ENCODE results near the gene GABRB1. TPM values are rescaled to one million over a fixed set of nuclear protein-coding genes. Genes with fewer than 3 reads are reported as not detected.

GABRB1 gene
- total and polyA plus RNA-seq, 2 experiments from 2014 or later: 0.26 to 0.97 TPM

GRCh38 chr4:47095884-47096283 lies 64.5 kb downstream of the GABRB1 start (continued):
- TF ChIP-seq CTCF (conservative IDR thresholded peaks at IDR 0.05; ENCODE audit: low read depth in 2 of 2): no peak
- TF ChIP-seq JUNB (IDR thresholded peaks at IDR 0.05; ENCODE audit: unreplicated experiment): no peak
- TF ChIP-seq REST (IDR thresholded peaks at IDR 0.05; ENCODE audit: unreplicated experiment): no peak
- no peak for TF ChIP-seq CREB1 (CRISPR knock-in tag; IDR thresholded peaks at IDR 0.05; ENCODE audit: low read depth)

- Histone ChIP-seq H3K4me3 (no peak overlapping the region), H2AFZ (no peak overlapping the region), H3F3A (replicated peaks; ENCODE audit: low read depth) (no peaks in the 10 kb centered on the region), H3K36me3 (ENCODE audit: insufficient read depth) (no peaks in the 10 kb centered on the region), H3K27ac (ENCODE audit: low read depth) (no peak overlapping the region), H3K9me2 (ENCODE audit: insufficient read depth) (no peaks in the 10 kb centered on the region), H3K79me2 (replicated peaks; ENCODE audit: insufficient read depth) (no peaks in the 10 kb centered on the region), H3K4me1 (ENCODE audit: insufficient read depth) (no peaks in the 10 kb centered on the region), H4K20me1 (replicated peaks; ENCODE audit: insufficient read depth) (no peaks in the 10 kb centered on the region), H3K4me2 (no peak overlapping the region), H3K27me3 (ENCODE audit: insufficient read depth) (no peaks in the 10 kb centered on the region)
- Mint-ChIP-seq H3K27ac (no peak overlapping the region), H3K9me3 (no peaks in the 10 kb centered on the region), H3K36me3 (ENCODE audit: low read depth) (no peaks in the 10 kb centered on the region; the same call in 2 of the 3 replicates), H3K4me1 (peaks cover 4% of the 10 kb centered on the region; the same call in 1 of the 3 replicates), H3K4me3 (no peak overlapping the region), H3K27me3 (ENCODE audit: insufficient read depth, low read depth, poor library complexity) (no peaks in the 10 kb centered on the region)
- DNase-seq (ENCODE audit: low spot score): no peak
- ATAC-seq: no peak
- TF ChIP-seq ZNF114 (CRISPR knock-in tag; IDR thresholded peaks at IDR 0.05) (no peak), CREB1 (CRISPR knock-in tag; IDR thresholded peaks at IDR 0.05; ENCODE audit: low read depth) (no peak), EZH2 (IDR thresholded peaks at IDR 0.05; ENCODE audit: low read depth, unreplicated experiment) (no peak), POLR2AphosphoS5 (IDR thresholded peaks at IDR 0.05; ENCODE audit: low read depth) (no peak), ZNF462 (CRISPR knock-in tag; IDR thresholded peaks at IDR 0.05) (no peak), ZNF331 (CRISPR knock-in tag; IDR thresholded peaks at IDR 0.05; ENCODE audit: low read depth) (no peak), ETS1 (IDR thresholded peaks at IDR 0.05) (no peak), NANOG (IDR thresholded peaks at IDR 0.05; ENCODE audit: borderline replicate concordance) (no peak), EZH2phosphoT487 (IDR thresholded peaks at IDR 0.05; ENCODE audit: unreplicated experiment) (no peak), STAT1 (IDR thresholded peaks at IDR 0.05; ENCODE audit: unreplicated experiment) (no peak), JUNB (IDR thresholded peaks at IDR 0.05; ENCODE audit: unreplicated experiment) (no peak)
Measured at GRCh38 chr4:47101453-47101852, 70.1 kb downstream of the GABRB1 start.

Measured in GM23338 (cell line).